Mucosa of descending colon (tissue), 3 donors: ENCODE data around the gene AP2M1. TPM values are rescaled to one million over a fixed set of nuclear protein-coding genes. Genes with fewer than 3 reads are reported as not detected.

Experiments
- ATAC-seq: fragments of 200-7000 bp; cut with Tn5 transposase; one replicate; pipeline ENCODE4 v1.9.1; 2020; ENCODE audit warnings: mild to moderate bottlenecking, moderate library complexity
- DNase-seq, 3 donors: peaks; one replicate each; pipeline ENCODE4 v3.0.0-alpha.2; 2020
- H3K36me3 ChIP-seq: fragments of 200-600 bp; one replicate; pipeline ENCODE4 v1.8.0; 2021; ENCODE audit warnings: low read depth, mild to moderate bottlenecking
- H3K4me1 ChIP-seq: fragments of 200-600 bp; one replicate; pipeline ENCODE4 v1.8.0; 2021; ENCODE audit warnings: low read depth, mild to moderate bottlenecking
- H3K4me3 ChIP-seq: fragments of 200-600 bp; one replicate; pipeline ENCODE4 v1.8.0; 2021; ENCODE audit warnings: mild to moderate bottlenecking
- H3K9me3 ChIP-seq: fragments of 200-600 bp; one replicate; pipeline ENCODE4 v1.8.0; 2021; ENCODE audit warnings: mild to moderate bottlenecking
- intact Hi-C, 2 donors: fragments of 100-400 bp; cut with DNase I in 1 of 2; cut with micrococcal nuclease in 1 of 2; formaldehyde crosslinking; loops; one replicate each; pipeline versions ENCODE4 v1.11.0 to v1.11.1; 2022; cut with DNase I, micrococcal nuclease
- total RNA-seq, 3 donors: library from RNA; stranded (reverse); fragmentation: NEBNext Ultra II Directional in 2 of 3; extraction: Animal tissue kit (Norgen Biotek cat#: 25700) in 2 of 3; gene quantifications; one replicate each; pipeline versions ENCODE4 v1.2.1 to v1.2.4, GENCODE V29; 2021 to 2023
- TF ChIP-seq, protein P1 (sequence below): fragments of 200-600 bp; IDR thresholded peaks from one replicate; pipeline ENCODE4 v1.8.0; 2022; ENCODE audit warnings: antibody characterized with exemption, mild to moderate bottlenecking
- donor health status: DM: no; HTN: no; CAD: no; lungs with moderate emphysema.
- donor health status: DM: no; HTN: no; CAD: no.
- donor health status: DM: no; HTN: yes; CAD: no.

The AP2M1 gene
- total RNA-seq, 3 donors from 2014 or later = 215 to 297 (median 227) TPM

- TF ChIP-seq, protein P1, sequence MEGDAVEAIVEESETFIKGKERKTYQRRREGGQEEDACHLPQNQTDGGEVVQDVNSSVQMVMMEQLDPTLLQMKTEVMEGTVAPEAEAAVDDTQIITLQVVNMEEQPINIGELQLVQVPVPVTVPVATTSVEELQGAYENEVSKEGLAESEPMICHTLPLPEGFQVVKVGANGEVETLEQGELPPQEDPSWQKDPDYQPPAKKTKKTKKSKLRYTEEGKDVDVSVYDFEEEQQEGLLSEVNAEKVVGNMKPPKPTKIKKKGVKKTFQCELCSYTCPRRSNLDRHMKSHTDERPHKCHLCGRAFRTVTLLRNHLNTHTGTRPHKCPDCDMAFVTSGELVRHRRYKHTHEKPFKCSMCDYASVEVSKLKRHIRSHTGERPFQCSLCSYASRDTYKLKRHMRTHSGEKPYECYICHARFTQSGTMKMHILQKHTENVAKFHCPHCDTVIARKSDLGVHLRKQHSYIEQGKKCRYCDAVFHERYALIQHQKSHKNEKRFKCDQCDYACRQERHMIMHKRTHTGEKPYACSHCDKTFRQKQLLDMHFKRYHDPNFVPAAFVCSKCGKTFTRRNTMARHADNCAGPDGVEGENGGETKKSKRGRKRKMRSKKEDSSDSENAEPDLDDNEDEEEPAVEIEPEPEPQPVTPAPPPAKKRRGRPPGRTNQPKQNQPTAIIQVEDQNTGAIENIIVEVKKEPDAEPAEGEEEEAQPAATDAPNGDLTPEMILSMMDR = no peak
- ATAC-seq (no peak), DNase-seq (no peak)
- Histone ChIP-seq H3K4me1 (no peaks in the 10 kb centered on the region), H3K36me3 (no peaks in the 10 kb centered on the region), H3K9me3 (no peaks in the 10 kb centered on the region), H3K4me3 (no peak overlapping the region)
- intact Hi-C loops = no loop called here
These were observed 28.9 kb downstream of the AP2M1 start for GRCh38 chr3:184203526-184203925.

- ATAC-seq = no peak
- no peak for DNase-seq
- intact Hi-C loops = no loop called here
These were observed 34.7 kb downstream of the AP2M1 start for GRCh38 chr3:184209146-184209923.

DNA sequence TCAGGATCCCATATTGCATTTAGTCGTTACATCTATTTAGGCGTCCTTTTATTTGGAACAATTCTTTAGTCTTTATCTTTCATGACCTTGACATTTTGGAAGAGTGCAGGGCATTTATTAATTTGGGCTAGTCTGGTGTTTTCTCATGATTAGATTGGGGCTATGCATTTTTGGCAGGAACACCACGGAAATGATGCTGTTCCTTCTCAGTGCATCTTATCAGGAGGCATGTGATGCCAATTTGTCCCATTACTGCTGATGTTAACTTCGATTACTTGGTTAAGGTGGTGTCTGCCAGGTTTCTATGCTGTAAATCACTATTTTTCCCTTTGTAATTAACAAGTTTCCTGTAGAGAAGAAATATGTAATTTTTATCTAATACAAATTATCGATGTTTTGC is 36.6 kb downstream of the AP2M1 start:
- Histone ChIP-seq H3K36me3 (no peaks in the 10 kb centered on the region), H3K9me3 (no peaks in the 10 kb centered on the region), H3K4me3 (no peak overlapping the region), H3K4me1 (no peaks in the 10 kb centered on the region)
- DNase-seq (no peak), ATAC-seq (no peak)
- TF ChIP-seq, protein P1 = no peak
- intact Hi-C loops = no loop called here

More at GRCh38 chr3:184209146-184209923, 34.7 kb downstream of the AP2M1 start:
- Histone ChIP-seq H3K4me3 (no peak overlapping the region), H3K36me3 (no peaks in the 10 kb centered on the region), H3K9me3 (no peaks in the 10 kb centered on the region), H3K4me1 (no peaks in the 10 kb centered on the region)
- TF ChIP-seq, protein P1 = no peak

DNA sequence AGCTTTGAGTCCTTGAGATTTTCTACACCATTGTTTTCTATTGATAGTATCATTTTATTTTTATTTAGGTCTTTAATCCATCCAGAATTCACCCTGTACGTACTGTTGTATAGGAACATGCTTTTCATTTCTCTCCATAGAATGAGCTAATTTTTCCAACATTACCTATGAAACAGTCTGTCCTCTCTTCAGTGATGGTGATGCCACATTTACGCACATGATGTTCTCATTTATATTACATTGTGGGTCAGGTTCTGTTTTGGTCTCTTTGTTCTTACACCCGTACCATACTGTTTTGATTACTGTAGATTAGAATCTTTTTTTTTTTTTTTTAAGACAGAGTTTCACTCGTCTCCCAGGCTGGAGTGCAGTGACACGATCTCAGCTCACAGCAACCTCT is 37.1 kb downstream of the AP2M1 start:
- H3K4me1 ChIP-seq = no peaks in the 10 kb centered on the region
- TF ChIP-seq, protein P1 = no peak
- ATAC-seq (no peak), DNase-seq (no peak)
- intact Hi-C loops = no loop called here
- H3K4me3 ChIP-seq = no peak overlapping the region
- H3K9me3 ChIP-seq = no peaks in the 10 kb centered on the region
- H3K36me3 ChIP-seq = no peaks in the 10 kb centered on the region

- Histone ChIP-seq H3K4me1 (no peaks in the 10 kb centered on the region), H3K36me3 (no peaks in the 10 kb centered on the region), H3K9me3 (no peaks in the 10 kb centered on the region), H3K4me3 (no peak overlapping the region)
- TF ChIP-seq, protein P1 = no peak
- ATAC-seq = no peak
- DNase-seq = no peak
- intact Hi-C loops = no loop called here
These were observed 44.2 kb downstream of the AP2M1 start for GRCh38 chr3:184218814-184219213.
